Fibroblast of pulmonary artery (primary cell): Measurements from ENCODE around the gene EFHC2.

ENCODE experiments used
- DNase-seq: peaks from one replicate; pipeline ENCODE4 v3.0.0-alpha.2; 2010; ENCODE audit warnings: low read depth
- H3K4me3 ChIP-seq: replicated peaks from 2 replicates; pipeline ENCODE4 v1.5.1; 2011; ENCODE audit warnings: low read depth, mild to moderate bottlenecking, control low read depth, low read length, moderate library complexity
- TF ChIP-seq, protein P1 (sequence below): IDR thresholded peaks from 2 replicates; pipeline ENCODE4 v1.5.1; 2011; ENCODE audit warnings: mild to moderate bottlenecking, control low read depth, low read length, inconsistent platforms; ENCODE audit errors: missing control alignments

The EFHC2 gene

DNA sequence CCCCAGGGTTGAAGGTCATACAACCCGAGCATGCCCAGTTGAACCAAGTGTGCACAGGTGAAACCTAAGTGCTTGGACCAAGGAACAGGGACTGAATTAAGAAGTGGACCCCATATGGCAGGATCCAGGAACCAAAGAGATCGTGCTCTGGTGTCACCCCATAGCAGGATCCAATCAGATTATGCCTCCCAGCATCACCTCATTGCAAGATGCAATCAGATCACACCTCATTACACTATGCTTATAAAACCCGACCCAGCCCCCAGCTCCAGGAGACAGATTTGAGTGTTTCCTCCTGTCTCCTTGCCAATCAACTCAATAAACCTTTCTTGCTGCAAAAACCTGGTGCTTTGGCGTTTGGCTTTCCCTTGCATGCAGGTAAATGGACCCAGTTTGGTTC lies 37.6 kb downstream of the EFHC2 start:
- no peak overlapping the region for H3K4me3 ChIP-seq
- TF ChIP-seq, protein P1, sequence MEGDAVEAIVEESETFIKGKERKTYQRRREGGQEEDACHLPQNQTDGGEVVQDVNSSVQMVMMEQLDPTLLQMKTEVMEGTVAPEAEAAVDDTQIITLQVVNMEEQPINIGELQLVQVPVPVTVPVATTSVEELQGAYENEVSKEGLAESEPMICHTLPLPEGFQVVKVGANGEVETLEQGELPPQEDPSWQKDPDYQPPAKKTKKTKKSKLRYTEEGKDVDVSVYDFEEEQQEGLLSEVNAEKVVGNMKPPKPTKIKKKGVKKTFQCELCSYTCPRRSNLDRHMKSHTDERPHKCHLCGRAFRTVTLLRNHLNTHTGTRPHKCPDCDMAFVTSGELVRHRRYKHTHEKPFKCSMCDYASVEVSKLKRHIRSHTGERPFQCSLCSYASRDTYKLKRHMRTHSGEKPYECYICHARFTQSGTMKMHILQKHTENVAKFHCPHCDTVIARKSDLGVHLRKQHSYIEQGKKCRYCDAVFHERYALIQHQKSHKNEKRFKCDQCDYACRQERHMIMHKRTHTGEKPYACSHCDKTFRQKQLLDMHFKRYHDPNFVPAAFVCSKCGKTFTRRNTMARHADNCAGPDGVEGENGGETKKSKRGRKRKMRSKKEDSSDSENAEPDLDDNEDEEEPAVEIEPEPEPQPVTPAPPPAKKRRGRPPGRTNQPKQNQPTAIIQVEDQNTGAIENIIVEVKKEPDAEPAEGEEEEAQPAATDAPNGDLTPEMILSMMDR = no peak
- DNase-seq = no peak

- no peak for DNase-seq
- no peak overlapping the region for H3K4me3 ChIP-seq
- TF ChIP-seq, protein P1 = no peak
Measured at GRCh38 chrX:44303119-44303518, 40.4 kb downstream of the EFHC2 start.

DNA sequence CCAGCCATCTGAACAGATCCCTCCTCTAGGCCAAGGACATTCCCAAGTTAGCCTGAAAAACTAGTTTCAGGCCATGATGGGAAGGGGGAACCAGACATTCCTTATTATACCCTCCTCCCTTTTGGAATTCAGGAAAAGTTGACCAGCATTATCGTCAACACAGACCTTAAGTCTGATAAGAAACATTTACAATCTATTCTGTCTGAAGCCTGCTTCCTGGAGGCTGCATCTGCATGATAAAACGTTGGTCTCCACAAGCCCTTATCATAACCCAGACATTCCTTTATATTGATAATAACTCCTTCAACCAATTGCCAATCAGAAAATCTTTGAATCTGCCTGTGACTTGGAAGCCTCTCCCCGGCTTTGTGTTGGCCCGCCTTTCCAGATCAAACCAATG lies 44.3 kb downstream of the EFHC2 start:
- DNase-seq = no peak
- no peak overlapping the region for H3K4me3 ChIP-seq
- TF ChIP-seq, protein P1 = no peak

GRCh38 chrX:44291468-44292092 lies 51.9 kb downstream of the EFHC2 start:
- TF ChIP-seq, protein P1 = no peak
- no peak for DNase-seq
- H3K4me3 ChIP-seq = no peak overlapping the region

DNA sequence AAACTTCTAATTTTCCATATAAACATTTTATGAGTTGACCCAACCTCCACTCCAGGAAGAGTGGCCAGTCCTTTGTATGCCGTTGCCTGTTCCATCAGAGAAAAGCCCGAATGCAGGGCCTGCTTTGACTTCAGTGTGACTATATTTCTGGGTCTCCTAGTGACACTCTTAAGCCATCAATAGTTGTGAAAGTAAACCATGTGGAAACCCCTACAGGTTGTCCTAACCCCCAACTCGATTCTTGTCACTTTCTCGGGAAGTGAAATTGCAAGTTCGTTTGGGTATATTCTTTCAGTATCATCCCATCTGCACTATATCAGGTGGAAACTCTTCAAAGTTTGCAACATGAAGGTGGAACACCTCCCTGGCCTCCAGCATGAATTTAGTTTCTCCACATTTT lies 52.8 kb downstream of the EFHC2 start:
- TF ChIP-seq, protein P1 = no peak
- no peak for DNase-seq
- H3K4me3 ChIP-seq = no peak overlapping the region

- H3K4me3 ChIP-seq = no peak overlapping the region
- TF ChIP-seq, protein P1 = no peak
- DNase-seq = no peak
Measured at GRCh38 chrX:44282753-44283152, 60.7 kb downstream of the EFHC2 start.

- no peak for DNase-seq
- H3K4me3 ChIP-seq = no peak overlapping the region
- TF ChIP-seq, protein P1 = no peak
Measured at GRCh38 chrX:44280116-44280515, 63.4 kb downstream of the EFHC2 start.
